ENCODE results near the gene CD74.
"Not testable (repeated sequence)": the region's sequence is repeated elsewhere in the genome, so short reads cannot be mapped to it uniquely, and the experiment has no call there.

The CD74 gene

GRCh38 chr5:150441813-150442698 is 29.3 kb upstream of the CD74 start:
- DNase-seq (ENCODE audit: low read depth in 2 of 2) = no peak

GRCh38 chr5:150440948-150441812 is 28.5 kb upstream of the CD74 start:
- no peak for DNase-seq (ENCODE audit: low read depth in 2 of 2)

GRCh38 chr5:150438873-150439546 is 26.3 kb upstream of the CD74 start:
- DNase-seq (ENCODE audit: low read depth in 2 of 2) = no peak

- peak; percentile 77 to 79 for DNase-seq (ENCODE audit: low read depth in 2 of 2)
Observed at GRCh38 chr5:150436141-150436680, 23.5 kb upstream of the CD74 start.

GRCh38 chr5:150434464-150434863 is 21.8 kb upstream of the CD74 start:
- no peak for DNase-seq (ENCODE audit: low read depth in 2 of 2)

- no peak for DNase-seq (ENCODE audit: low read depth in 2 of 2)
Observed at GRCh38 chr5:150431574-150431973, 18.9 kb upstream of the CD74 start.

GRCh38 chr5:150431048-150431447 is 18.3 kb upstream of the CD74 start:
- no peak for DNase-seq (ENCODE audit: low read depth in 2 of 2)

- DNase-seq (ENCODE audit: low read depth in 2 of 2) = no peak
Observed at GRCh38 chr5:150429410-150429873, 16.7 kb upstream of the CD74 start.

- no peak for DNase-seq (ENCODE audit: low read depth in 2 of 2)
Observed at GRCh38 chr5:150428978-150429377, 16.3 kb upstream of the CD74 start.

- DNase-seq (ENCODE audit: low read depth in 2 of 2) = no peak
Observed at GRCh38 chr5:150428106-150428876, 15.6 kb upstream of the CD74 start.

GRCh38 chr5:150426165-150426564 is 13.5 kb upstream of the CD74 start:
- not testable (repeated sequence) for DNase-seq (ENCODE audit: low read depth in 2 of 2)

GRCh38 chr5:150422758-150423157 is 10.0 kb upstream of the CD74 start:
- no peak for DNase-seq (ENCODE audit: low read depth in 2 of 2)

GRCh38 chr5:150422075-150422474 is 9.4 kb upstream of the CD74 start:
- no peak for DNase-seq (ENCODE audit: low read depth in 2 of 2)

GRCh38 chr5:150419630-150420270 is 7.0 kb upstream of the CD74 start:
- no peak for DNase-seq (ENCODE audit: low read depth in 2 of 2)

- DNase-seq (ENCODE audit: low read depth in 2 of 2) = not testable (repeated sequence)
Observed at GRCh38 chr5:150413902-150414790, 1.4 kb upstream of the CD74 start.

- no peak for DNase-seq (ENCODE audit: low read depth in 2 of 2)
Observed at GRCh38 chr5:150413176-150413901, 629 bp upstream of the CD74 start.

GRCh38 chr5:150411245-150411979 is 1.3 kb downstream of the CD74 start:
- peak; percentile 27 to 34 for DNase-seq (ENCODE audit: low read depth in 2 of 2)

Data from stimulated activated CD8-positive, alpha-beta memory T cell treated with anti-CD3 and anti-CD28 coated beads, Interleukin-15, amount 100 ng/mL, for 48 hours (primary cell).